ENCODE results near the gene DZANK1. TPM values are rescaled to one million over a fixed set of nuclear protein-coding genes. Genes with fewer than 3 reads are reported as not detected.

Gene DZANK1
- total RNA-seq, 1 experiment from 2014 or later = 7.3 TPM

GRCh38 chr20:18443886-18444285, 22.9 kb downstream of the DZANK1 start:
- H3K79me2 ChIP-seq (ENCODE audit: low read depth) = no peaks in the 10 kb centered on the region
- ChIA-PET POLR2A (ENCODE audit: unreplicated experiment) (no interaction called here), CTCF (interaction anchor here (0.6 kb wide), 1 partner anchor 595 kb away, joined by 4 read pairs; no protein-coding TSS in a partner anchor)
- intact Hi-C loops (cut with micrococcal nuclease; ENCODE audit: unreplicated experiment) = no loop called here
- H3K27ac ChIP-seq = no peak overlapping the region
- no peaks in the 10 kb centered on the region for H3K4me1 ChIP-seq (replicated peaks; ENCODE audit: insufficient read depth)
- H3K4me3 ChIP-seq = no peak overlapping the region
- H2AFZ ChIP-seq = no peak overlapping the region
- no peaks in the 10 kb centered on the region for H3K36me3 ChIP-seq (ENCODE audit: low read depth)
- no peaks in the 10 kb centered on the region for H4K20me1 ChIP-seq (ENCODE audit: insufficient read depth)
- BruUV-seq (replicated peaks) = no TSS peak
- no peaks in the 10 kb centered on the region for H3K9me2 ChIP-seq (ENCODE audit: insufficient read depth)
- H3K9me3 ChIP-seq (ENCODE audit: insufficient read depth, low read depth) = no peaks in the 10 kb centered on the region
- H3F3A ChIP-seq (ENCODE audit: insufficient read depth, low read depth) = no peaks in the 10 kb centered on the region
- no peaks in the 10 kb centered on the region for H3K27me3 ChIP-seq (ENCODE audit: insufficient read depth, low read depth)
- TF ChIP-seq CTCF (conservative IDR thresholded peaks at IDR 0.05) (no peak), EZH2 (IDR thresholded peaks at IDR 0.05; ENCODE audit: low read depth) (no peak)
- no peak for DNase-seq
- no peak overlapping the region for H3K4me2 ChIP-seq

- Histone ChIP-seq H3K9me2 (ENCODE audit: insufficient read depth) (no peaks in the 10 kb centered on the region), H3F3A (ENCODE audit: insufficient read depth, low read depth) (no peaks in the 10 kb centered on the region), H3K4me2 (no peak overlapping the region), H3K4me1 (replicated peaks; ENCODE audit: insufficient read depth) (no peaks in the 10 kb centered on the region), H3K4me3 (no peak overlapping the region), H3K27me3 (ENCODE audit: insufficient read depth, low read depth) (no peaks in the 10 kb centered on the region), H4K20me1 (ENCODE audit: insufficient read depth) (no peaks in the 10 kb centered on the region), H3K79me2 (ENCODE audit: low read depth) (no peaks in the 10 kb centered on the region), H3K27ac (no peak overlapping the region), H3K9me3 (ENCODE audit: insufficient read depth, low read depth) (no peaks in the 10 kb centered on the region), H2AFZ (no peak overlapping the region), H3K36me3 (ENCODE audit: low read depth) (no peaks in the 10 kb centered on the region)
- no peak for DNase-seq
- ChIA-PET POLR2A (ENCODE audit: unreplicated experiment) (no interaction called here), CTCF (no interaction called here)
- intact Hi-C loops (cut with micrococcal nuclease; ENCODE audit: unreplicated experiment) = no loop called here
- no peak for TF ChIP-seq CTCF (conservative IDR thresholded peaks at IDR 0.05)
- no peak for TF ChIP-seq EZH2 (IDR thresholded peaks at IDR 0.05; ENCODE audit: low read depth)
- BruUV-seq (replicated peaks) = no TSS peak
These were observed 26.4 kb downstream of the DZANK1 start for GRCh38 chr20:18440403-18440802.

- no peak overlapping the region for H3K4me3 ChIP-seq
- no peak overlapping the region for H3K27ac ChIP-seq
- no peaks in the 10 kb centered on the region for H3K36me3 ChIP-seq (ENCODE audit: low read depth)
- intact Hi-C loops (cut with micrococcal nuclease; ENCODE audit: unreplicated experiment) = no loop called here
- CTCF ChIA-PET = no interaction called here
- H4K20me1 ChIP-seq (ENCODE audit: insufficient read depth) = no peaks in the 10 kb centered on the region
- H3K9me3 ChIP-seq (ENCODE audit: insufficient read depth, low read depth) = no peaks in the 10 kb centered on the region
- no peaks in the 10 kb centered on the region for H3K27me3 ChIP-seq (ENCODE audit: insufficient read depth, low read depth)
- BruUV-seq (replicated peaks) = no TSS peak
- H3F3A ChIP-seq (ENCODE audit: insufficient read depth, low read depth) = no peaks in the 10 kb centered on the region
- no peaks in the 10 kb centered on the region for H3K9me2 ChIP-seq (ENCODE audit: insufficient read depth)
- POLR2A ChIA-PET (ENCODE audit: unreplicated experiment) = no interaction called here
- no peak overlapping the region for H3K4me2 ChIP-seq
- TF ChIP-seq EZH2 (IDR thresholded peaks at IDR 0.05; ENCODE audit: low read depth) (no peak), CTCF (conservative IDR thresholded peaks at IDR 0.05) (no peak)
- DNase-seq = no peak
- no peaks in the 10 kb centered on the region for H3K4me1 ChIP-seq (replicated peaks; ENCODE audit: insufficient read depth)
- no peak overlapping the region for H2AFZ ChIP-seq
- no peaks in the 10 kb centered on the region for H3K79me2 ChIP-seq (ENCODE audit: low read depth)
These were observed 30.0 kb downstream of the DZANK1 start for GRCh38 chr20:18436847-18437246.

Data from PC-9 (cell line).